ENCODE data around the gene APOBEC2.

APOBEC2 gene

DNA sequence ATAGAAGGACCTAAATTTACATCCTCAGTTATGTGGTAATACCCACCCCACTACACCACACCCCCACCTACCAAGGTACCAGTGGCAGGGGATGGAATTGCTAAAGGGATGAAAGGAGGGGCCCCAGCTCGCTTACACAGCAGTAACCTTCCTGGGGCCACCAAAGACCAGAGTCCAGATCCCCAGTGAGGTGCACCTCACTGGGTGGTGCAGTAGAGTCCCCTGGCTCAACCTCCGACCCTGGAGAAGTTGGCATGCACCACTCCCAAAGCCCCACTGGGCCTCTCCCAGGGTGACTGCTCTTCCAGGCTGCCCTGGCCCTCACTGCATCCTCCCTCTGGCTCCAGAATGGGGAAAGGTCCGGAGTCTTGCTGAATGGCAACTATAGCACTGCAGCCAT is 14.8 kb upstream of the APOBEC2 start:
- no peak for DNase-seq

DNA sequence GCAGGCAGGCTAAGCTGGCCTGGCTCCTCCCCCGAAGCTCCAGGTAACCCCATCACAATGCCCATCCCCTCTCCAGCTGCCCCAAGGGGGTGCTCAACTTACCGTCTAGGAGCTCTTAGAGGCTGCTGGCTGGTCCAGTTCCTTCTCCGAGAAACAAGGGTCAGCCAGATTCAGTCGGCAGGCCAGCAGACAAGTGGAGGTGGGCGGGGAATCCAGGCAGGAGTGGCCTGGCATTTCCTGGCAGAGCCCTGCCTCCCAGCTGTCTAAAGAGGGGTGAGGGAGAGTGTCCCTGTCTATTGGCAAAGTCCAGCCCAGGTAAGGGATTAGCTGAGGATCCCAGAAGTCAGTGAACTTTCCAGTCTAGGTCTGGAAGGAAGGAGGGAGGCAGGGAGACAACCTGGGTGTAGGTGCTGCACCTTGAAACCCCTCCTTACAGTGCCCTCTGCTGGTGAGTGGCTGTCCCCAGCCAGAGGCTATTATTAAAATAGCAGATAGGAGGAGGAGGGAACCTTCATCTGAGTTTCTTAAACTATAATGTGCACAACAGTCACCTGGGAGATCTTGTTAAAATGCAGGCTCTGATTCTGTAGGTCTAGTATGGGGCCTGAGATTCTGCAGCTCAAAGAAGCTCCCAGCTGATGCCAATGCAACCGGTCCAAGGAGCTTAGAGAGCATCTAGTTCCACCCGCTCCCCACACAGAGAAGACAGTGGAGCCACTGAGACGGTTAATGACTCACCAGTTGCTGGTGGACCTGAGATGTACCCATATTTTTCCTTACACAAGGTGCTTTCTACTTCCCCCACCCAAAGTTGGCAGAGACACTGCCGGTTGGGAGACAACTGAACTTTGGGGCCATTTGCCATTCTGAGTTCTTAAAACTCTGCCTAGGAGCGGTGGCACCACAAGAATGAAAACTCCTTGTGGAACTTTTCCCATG is 13.7 kb upstream of the APOBEC2 start, which contains the start of gene UNC5CL:
UNC5CL (minus strand) TSS at position 162 of the 939 bp plus-strand sequence. CDS start 4,147 bp downstream, outside the sequence.
- peak; percentile 50 to 64 for DNase-seq

GRCh38 chr6:41040101-41040939 is 12.7 kb upstream of the APOBEC2 start:
- no peak for DNase-seq

DNA sequence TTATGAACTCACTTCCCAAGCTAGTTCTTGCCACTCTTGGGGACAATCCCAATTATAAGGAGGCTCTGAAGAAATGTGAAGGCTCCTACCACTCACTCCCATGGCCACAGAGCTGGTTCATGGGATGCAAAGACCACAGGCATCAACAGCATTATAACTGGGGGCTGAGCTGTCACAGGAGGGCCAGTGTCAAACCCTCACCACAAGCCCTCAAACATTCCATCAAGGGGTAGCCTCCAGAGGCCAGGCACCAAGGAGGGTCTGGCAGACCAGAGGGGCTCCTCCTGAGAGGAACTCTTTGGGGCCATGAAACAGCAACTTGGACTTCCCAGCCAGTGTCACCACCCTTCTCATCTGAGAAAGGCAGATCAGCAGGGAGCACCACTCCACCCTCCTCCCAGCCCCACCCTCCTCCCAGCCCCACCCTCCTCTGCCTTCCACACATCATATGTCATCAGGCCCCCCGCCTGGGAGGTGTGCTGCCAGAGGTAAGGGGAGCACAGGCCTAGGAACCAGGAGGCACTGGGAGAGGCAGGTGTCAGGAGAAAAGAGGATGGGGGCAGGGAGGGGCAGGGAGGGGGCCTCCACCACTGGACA is 12.0 kb upstream of the APOBEC2 start:
- DNase-seq, result no peak

DNA sequence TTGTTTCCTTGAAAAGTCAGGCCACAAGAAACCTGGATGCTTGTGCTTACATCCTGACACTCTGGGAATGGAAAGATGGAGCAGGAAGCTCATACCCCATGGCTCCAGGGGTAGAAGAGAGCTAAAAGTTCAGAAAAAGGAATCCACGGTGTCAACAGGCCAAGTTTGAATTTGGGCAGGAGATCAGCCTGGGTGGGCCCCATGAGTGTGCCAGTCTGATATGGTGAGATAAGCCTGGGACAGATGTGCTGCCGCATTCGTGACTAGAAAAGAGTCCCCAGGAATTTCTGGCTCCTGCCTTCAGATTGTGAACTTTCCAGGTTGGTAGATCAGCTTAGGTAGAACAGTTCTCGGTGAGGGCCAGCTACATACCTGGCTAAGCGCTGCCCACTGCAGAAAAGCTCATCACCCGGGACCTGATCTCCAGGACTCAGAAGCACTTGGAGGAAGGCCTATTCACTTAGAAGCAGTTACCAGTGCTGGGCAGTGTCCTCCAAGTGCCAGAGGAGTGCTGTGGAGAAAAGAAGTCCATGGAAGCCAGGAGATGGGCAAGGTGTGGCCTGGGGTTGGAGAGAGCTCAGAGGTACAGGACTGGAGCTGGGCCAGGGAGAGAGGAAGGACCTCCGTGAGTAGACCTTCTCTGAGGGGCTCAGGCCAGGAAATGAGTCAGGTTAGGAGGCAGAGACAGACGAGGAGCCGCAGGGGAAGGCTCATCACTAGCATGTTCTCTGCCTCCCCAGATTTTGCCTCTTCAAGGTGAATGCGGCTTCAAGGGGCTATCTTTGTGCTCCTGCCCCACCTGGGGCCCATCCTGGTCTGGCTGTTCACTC is 10.6 kb upstream of the APOBEC2 start, which contains the start of gene TSPO2:
TSPO2 (plus strand) TSS at position 242 of the 830 bp plus-strand sequence; CDS start at position 761, 519 bp downstream.
- DNase-seq, result no peak

DNA sequence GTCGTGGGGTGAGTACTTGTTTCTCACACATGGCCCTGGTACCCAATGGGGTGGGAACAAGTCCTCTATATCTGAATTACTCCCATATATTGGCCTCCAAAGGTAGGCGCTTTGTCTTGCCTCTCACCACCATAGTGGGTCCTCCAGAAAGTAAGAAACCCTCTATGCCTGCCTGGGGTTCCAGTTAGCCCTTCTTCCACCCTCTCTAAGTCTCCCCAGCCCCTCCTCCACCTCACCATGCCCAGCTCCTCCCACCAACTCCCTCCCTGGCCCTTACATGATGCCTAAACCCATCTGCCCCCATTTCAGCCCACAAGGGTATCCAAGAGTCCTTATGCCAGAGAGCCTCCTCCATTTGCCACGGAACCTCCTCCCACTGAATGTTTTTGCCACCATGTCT is 9.9 kb upstream of the APOBEC2 start:
- no peak for DNase-seq

- no peak for DNase-seq
Measured at GRCh38 chr6:41045664-41046063, 7.3 kb upstream of the APOBEC2 start.

DNA sequence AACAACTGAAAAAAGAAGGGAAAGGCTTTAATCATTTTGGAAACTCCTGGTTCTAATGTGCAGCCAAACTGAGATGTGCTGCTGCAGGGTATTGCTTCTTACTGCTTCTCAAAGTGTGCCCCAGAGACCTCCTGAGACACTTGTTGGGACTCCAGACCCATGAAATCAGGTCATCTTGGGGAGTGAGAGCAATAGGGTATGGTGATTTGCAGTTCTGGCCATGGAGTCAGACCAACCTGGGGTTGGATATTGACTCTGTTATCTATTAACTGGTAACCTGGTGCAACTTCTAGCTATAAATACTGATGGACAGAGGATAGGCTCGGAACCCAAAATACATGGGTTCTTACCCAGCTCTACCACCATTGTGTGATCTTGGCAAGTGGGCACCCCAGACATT is 6.9 kb upstream of the APOBEC2 start:
- no peak for DNase-seq

- no peak for DNase-seq
Measured at GRCh38 chr6:41047306-41047705, 5.7 kb upstream of the APOBEC2 start.

DNA sequence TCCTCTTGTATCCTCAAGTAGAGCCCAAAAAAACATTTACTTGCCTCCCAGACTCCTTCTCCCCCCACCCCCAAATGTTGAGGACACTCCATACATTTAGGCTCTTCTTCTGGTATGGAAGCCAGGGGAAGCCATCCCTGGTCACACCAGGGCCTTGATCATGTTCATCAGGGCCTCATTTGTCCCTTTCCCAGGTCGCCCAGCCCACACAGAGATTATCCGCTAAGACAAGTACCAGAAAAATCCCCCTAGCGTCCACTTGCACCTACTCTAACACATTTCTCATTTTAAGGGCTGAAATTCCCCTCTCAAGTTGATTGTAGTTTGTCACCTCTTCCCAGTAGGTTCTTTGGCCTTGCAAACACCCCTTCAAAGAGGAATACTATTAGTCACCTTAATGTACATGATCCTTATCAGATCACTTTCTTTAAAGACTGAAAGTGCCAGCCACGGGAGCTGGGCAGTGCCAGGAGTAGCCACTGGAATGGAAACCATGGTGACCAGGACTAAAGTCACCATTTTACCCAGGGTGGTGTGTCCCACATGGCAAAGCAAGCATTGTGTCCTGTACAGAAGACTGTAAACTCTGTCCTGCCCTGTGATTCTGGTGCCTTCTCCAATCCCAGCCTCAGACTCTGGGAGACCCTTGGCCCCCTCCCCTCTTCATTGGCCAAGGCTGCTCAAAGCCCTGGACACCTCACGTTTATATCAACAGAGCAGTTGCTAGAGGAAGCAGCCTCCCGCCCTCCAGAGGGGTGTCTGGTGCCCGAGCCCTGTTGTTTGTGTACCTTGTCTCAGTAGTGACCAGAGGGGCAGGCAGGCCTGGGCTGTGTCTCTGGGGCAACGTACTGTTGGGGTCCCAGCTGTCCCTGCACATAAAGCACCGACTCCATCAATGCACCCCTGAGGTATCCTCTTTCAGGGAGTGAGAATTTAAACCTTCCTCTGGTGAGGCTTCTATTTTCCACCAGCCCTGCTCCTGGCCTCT is 5.0 kb upstream of the APOBEC2 start:
- no peak for DNase-seq

- no peak for DNase-seq
Measured at GRCh38 chr6:41049521-41049920, 3.5 kb upstream of the APOBEC2 start.

GRCh38 chr6:41049955-41050354 is 3.0 kb upstream of the APOBEC2 start:
- no peak for DNase-seq

DNA sequence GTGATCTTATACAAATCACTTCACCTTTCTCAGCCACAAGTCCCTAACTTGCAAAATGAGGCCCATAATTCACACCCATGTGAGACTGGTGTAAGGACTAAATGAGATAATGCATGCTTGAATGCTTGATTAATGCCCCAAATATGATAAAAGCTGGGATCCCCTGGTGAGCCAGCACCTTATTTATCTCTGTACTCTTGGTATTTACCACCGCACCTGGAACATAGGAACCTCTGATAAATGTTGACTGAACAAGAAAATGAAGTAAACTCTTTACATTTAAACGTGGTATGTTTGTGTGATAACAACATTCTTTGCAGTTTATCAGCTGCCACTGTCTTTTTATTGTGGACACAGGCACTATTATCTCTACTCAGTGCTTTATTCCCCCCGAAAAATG is 2.5 kb upstream of the APOBEC2 start:
- DNase-seq, result no peak

- DNase-seq, result no peak
Measured at GRCh38 chr6:41051873-41052272, 1.1 kb upstream of the APOBEC2 start.

GRCh38 chr6:41054511-41054910 is 1.5 kb downstream of the APOBEC2 start:
- DNase-seq, result no peak

GRCh38 chr6:41055149-41055548 is 2.1 kb downstream of the APOBEC2 start:
- DNase-seq, result no peak

- DNase-seq, result no peak
Measured at GRCh38 chr6:41056768-41057490, 3.9 kb downstream of the APOBEC2 start.

DNA sequence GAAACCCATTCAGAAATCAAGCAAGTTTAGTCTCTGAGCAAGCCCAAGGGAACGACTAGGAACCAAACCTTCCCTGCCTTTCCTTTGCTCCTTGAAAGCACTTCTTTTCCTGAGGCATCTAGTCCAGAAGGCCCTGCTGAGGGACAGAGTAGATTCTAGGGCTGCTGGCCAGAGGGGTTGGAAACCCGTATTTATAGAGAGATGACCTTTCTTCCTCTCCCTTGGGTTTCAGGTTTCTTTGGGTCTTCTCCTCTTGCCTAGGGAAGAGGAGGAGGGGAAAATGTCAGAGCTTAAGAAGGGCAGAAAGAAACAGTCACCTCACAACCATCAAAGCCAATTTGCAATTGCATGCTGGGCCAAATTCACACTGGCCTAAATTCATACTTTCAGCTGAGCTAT is 5.8 kb downstream of the APOBEC2 start:
- DNase-seq, result no peak

- DNase-seq, result no peak
Measured at GRCh38 chr6:41059556-41059955, 6.6 kb downstream of the APOBEC2 start.

DNA sequence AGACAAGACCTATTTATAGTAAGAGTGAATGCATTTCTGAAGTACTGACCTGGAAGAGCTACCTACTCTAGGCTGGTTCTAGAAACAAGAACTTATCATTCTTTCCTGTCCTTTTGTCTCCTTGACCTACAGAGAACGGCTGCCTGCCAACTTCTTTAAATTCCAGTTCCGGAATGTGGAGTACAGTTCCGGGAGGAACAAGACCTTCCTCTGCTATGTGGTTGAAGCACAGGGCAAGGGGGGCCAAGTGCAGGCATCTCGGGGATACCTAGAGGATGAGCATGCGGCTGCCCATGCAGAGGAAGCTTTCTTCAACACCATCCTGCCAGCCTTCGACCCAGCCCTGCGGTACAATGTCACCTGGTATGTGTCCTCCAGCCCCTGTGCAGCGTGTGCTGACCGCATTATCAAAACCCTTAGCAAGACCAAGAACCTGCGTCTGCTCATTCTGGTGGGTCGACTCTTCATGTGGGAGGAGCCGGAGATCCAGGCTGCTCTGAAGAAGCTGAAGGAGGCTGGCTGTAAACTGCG is 8.3 kb downstream of the APOBEC2 start:
- no peak for DNase-seq
